Measurements from ENCODE around the gene LTBP3.

LTBP3 gene

GRCh38 chr11:65553301-65554001 is 4.7 kb downstream of the LTBP3 start:
- peak; percentile 91 for DNase-seq

DNA sequence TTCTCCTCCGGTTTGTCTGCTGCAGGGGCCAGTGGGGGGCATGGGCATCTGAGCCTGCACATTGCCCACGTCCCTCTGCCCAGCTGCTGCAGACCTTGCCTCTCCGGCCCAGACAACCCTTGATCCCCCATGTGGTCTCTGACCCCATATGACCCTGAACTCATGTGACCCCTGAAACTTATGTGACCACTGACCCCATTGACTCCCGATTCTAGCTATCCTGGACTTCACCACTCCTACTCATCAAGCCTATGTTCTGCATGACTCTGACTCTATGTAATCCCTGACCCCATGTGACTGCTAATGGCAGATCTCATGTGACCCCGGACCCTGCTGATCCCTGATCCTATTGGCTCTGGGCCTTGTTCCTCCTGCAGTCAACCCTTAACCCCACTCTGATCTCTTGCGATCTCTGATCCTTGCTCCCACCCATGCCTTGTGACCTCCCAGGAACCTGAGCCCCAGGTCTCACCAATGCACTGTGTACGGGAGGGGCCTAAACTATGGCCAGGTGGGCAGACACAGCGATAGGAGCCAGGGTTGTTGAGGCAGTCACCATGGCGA is 5.7 kb downstream of the LTBP3 start:
- no peak for DNase-seq

DNA sequence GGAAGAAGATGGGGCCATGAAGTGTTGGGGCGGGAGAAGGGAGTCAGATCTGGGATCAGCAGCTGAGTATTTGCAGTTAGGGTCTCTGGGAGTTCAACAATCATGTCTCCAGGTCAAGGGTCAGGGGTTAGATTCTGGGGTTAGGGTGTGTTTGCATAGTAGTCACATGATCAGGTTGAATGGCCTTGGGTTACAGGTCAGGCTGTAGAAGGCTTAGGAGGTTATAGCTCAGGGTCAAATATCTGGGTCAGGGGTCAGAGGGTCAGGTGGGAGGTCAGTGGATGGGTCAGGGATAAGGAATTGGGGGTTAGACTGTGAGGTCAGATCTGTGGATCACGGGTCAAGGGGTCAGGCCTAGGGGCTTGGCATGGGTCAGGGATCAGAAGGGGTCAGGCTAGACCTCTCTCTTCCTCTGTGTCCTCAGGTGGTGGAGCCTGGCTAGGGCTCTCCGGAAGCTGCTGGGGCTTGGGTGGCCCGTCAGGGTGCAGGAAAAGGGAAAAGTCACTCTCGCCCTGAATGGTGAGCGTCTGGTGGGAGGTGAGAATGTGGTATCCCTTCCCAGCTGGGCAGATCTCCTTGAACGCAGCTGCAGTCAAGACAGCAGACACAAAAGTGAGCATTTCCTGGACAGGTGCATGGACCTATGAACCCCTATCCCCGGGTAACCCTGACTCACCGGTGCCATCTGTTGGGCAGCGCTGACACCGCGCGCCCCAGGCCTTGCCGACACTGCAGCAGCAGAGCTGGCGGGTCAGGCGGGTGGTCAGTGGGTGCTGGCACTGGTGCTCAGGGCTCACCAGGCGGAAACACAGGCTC is 6.4 kb downstream of the LTBP3 start:
- DNase-seq: peak; percentile 76

- no peak for DNase-seq
These were observed 9.1 kb downstream of the LTBP3 start for GRCh38 chr11:65549096-65549495.

GRCh38 chr11:65548395-65548794 is 9.8 kb downstream of the LTBP3 start:
- no peak for DNase-seq

DNA sequence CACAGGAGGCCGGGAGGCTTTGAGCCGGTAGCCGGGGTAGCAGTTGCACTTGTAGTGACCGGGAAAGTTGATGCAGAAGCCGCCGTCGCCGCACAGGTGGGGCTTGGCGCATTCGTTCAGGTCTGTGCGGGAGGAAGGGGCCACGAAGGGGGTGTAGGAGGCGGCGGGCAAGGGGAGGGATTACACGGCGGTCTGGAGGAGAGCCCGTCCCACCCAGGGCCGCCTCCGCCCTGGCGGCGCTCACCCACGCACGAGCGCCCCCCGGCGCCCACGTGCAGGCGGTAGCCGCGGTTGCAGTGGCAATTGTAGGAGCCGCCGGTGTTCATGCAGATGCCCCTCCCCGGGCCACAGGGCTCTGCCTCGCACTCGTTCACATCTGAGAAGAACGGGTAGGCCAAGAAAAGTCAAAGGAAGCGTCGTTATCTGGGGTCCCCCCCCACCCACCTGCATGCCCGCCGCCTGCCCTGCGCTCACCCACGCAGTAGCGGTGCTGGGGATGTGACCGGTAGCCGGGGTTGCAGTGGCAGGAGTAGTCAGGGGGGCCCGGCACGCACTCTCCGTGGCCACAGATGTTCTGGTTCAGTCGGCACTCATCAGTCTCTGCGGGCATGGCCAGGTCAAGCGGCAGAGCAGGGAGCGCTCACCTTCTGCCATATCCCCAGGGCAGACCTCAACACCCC is 10.6 kb downstream of the LTBP3 start:
- DNase-seq: peak; percentile 54

- DNase-seq: peak; percentile 98
These were observed 11.8 kb downstream of the LTBP3 start for GRCh38 chr11:65546217-65546958.

DNA sequence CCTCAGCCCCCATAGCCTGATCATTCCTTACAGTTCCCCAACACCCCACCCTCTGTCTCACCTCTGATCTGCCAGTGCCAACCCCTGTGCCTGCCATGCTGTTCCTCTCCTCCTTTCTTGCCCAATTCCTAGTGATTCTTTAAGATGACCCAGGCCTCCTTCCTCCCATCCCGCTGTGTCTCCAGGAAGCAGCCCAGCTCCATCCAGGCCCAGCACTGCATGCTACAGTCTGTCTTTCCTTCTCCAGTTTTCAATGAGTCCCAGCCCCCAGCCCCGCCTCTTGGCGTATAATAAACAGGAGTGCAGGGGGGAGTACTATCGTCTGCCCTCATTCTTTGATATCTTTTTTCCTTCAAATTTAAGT is 12.3 kb downstream of the LTBP3 start:
- no peak for DNase-seq

DNA sequence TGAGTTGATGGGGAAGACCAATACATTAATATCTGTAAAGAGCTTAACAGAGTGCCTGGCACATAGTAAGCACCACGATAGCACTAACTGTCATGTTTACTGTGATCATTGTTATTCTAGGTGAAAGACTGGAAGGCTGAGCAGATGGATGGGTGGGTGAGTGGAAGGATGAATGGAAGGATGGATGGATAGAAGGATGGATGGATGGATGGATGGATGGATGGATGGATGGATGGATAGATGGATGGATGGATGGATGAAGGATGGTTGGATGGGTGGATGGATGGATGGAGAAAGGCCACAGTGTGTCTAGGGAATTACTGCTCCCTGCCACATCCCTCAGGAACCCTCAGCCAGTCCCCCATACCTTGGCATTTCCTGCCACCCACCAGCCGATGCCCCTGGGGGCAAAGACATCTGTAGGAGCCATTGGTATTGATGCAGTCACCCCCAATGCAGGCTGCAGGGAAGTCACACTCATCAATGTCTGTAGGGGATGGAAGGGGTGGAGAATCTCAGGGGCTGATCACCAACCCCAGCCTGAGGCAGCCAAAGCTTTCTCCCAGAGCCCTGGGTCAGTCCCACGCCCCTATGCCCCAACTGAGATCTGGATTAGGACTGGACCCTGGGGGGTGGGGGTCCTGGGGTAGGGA is 15.3 kb downstream of the LTBP3 start:
- DNase-seq: no peak

DNA sequence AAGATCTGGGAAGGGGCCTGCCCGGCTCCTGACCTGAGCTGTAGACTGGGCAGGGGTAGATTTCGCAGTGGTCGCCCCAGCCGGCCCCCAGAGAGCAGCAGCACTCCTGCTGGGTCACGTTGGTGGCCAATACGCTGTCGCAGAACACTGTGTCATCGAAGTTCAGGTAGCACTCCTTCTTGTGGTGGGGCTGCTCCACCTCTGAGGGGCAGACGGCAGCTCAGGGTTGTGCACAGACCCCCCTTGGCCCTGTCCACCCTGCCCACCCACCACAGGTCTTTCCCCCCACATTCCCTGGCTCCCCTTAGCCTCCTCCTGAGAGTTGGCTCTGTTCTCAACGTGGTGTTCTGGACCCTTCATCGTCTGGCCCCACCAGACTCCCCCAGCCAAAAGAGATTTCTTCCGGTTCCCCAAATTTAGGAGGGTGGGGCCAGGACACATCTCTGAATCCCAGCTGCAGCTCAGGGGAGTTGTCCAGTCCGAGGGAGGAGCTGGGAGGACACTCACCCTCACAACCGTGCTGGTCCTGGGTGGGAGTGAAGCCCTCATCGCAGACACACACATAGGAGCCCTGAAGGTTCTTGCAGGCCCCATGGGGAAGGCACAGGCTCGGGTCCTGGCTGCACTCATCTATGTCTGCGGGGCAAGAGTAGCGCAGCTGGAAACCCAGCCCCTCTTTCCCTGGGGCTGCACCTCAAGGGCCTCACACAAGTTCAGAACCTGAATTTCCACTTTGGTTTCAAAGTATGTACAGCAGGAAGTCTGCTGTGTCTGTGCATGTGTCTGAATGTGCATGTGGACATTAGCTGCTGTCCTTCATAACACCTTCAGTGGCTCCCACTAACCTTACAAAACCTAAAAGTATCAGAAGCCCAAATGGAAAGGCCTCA is 16.8 kb downstream of the LTBP3 start:
- DNase-seq: no peak

DNA sequence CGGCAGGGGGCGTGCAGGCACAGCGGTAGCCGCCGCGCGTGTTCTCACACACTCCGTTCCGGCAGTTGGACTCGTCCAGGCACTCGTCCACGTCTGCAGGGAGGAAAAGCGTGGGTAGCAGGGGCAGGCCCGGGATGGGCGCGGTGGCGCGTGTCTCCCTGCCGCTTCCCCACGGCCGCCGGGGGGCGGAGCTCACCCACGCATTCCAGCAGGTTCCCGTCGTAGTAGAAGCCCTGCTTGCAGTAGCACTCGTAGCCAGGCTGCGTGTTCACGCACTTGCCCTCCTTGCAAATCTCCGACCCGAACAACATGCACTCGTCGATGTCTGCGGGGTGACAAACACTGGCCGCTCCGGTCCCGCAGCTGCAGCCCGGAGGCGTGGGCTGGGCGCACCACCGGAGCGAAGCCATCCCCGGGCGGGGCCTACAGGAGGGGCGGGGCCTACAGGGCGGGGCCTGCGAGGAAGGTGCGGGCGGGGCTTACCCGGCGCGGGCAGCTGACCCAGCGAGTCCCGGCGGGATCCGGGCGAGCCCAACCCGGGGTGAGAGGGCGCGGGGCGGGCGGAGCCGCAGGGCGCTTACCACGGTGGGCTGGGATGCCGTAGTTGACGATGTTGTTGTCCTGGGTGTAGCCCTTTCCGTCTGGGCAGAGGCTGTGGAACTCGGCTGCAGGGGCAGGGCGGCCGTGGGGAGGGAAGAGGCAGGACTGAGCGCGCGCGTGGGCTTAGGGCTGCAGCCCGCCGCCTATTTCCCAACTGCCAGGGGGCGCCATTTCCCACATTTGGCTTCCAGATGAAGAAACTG is 17.7 kb downstream of the LTBP3 start:
- peak; percentile 93 for DNase-seq

DNA sequence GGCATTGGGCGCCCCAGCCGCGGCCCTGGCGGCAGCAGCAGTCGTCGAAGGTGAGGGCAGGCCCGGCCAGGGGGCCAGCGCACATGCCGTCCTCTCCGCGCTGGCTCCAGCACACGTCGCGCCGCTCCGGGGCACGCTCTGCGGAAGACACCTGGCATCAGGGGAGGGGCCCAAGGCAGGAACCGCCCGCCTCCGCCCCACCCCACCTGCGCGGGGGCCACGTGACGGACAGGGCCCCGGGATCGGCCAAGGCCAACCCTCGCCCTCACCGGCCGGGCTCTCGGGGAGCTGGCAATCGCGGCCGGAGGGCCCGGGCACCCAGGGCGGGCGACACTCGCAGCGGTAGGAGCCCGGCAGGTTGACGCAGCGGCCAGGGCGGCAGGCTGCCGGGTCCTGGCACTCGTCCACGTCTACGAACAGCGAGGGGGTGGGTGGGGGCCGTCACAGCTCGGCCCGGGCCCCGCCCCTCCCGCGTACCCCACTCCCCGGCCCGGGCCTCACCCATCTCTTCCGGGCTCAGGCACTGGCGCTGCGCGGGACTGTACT is 18.3 kb downstream of the LTBP3 start:
- no peak for DNase-seq

- no peak for DNase-seq
These were observed 19.0 kb downstream of the LTBP3 start for GRCh38 chr11:65538915-65539743.

DNA sequence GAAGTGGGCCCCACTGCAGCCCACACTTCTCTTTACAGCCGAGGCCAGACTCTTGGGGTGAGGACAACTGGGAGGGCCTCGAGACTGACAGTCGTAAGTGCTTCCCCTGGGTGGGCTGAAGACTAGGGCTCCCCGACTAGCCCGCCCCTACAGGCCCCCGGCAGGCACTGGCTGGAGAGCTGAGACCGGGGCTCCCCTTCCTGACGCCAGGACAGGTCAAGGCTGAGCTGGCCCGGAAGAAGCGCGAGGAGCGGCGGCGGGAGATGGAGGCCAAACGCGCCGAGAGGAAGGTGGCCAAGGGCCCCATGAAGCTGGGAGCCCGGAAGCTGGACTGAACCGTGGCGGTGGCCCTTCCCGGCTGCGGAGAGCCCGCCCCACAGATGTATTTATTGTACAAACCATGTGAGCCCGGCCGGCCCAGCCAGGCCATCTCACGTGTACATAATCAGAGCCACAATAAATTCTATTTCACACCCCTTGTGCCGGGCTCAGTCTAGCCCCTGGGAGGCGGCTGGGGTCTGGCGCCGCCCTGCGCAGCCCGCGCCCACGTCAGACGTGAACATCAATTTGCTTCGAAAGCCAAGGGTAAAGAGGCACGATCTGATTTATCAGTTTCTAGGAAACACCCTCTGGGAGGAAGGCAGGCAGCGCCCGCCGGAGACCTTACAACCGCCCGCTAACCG is 19.8 kb downstream of the LTBP3 start:
- DNase-seq: no peak

GRCh38 chr11:65537620-65538231 is 20.4 kb downstream of the LTBP3 start:
- DNase-seq: no peak

DNA sequence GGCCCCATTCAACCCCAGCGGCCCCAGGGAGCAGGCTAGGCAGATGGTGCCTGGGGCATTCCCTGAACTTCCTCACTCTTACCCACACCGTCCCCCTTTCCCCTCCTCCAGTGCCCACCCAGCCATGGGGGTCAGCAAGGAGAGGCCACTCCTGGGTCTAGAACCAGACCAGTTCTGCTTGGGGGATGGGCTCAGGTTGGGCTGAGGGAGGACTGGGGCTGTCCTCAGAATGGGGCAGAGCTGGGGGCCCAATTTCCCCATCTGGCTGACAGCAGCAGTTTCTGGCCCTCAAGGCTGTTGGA is 20.9 kb downstream of the LTBP3 start:
- DNase-seq: no peak

DNA sequence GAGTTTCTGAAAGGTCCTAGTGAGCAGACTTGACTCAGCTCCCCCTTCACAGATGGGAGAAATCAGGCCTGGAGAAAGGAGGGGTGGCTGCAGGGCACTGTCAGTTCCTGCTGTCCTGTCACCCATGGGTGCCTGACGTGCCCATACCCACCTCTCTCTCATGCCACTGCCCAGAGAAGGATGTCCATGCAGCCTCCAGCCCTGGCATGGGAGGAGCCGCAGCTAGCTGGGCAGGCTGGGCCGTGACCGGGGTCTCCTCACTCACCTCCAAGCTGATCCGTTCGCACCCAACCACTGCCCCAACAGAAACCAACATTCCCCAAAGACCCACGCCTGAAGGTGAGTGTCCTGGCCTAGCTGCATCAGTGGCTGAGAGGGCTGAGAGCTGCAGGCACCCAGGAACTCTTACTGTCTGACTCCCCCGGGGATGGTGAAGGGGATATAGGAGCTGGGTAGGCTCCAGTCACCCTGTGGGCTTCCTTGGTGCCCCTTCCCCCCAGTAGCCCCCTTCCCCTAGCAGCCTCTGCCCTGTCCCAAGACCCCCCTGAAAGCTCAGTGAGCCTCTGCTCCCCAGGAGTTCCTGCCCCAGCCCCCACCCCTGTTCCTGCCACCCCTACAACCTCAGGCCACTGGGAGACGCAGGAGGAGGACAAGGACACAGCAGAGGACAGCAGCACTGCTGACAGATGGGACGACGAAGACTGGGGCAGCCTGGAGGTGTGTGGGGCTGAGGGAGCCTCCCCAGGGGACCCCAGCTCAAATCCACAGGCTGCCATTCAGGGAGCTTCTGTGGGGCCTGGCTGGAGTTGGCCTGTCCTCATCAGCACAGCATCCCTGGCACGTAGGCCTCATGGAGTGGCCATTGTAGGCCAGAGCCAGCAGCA is 21.5 kb downstream of the LTBP3 start:
- no peak for DNase-seq

Data from CD4-positive, alpha-beta T cell treated with Interleukin-6 for 4 hours (primary cell).